ENCODE measurements around the gene GOLIM4.
A peak's percentile ranks its signal among the peaks of the same experiment; 100 is the strongest.
"Not testable (repeated sequence)": the region's sequence is repeated elsewhere in the genome, so short reads cannot be mapped to it uniquely, and the experiment has no call there.

GOLIM4 gene

GRCh38 chr3:168047936-168048335 is 47.8 kb downstream of the GOLIM4 start:
- peak in 1 of 2 experiments; percentile 13 for DNase-seq

DNA sequence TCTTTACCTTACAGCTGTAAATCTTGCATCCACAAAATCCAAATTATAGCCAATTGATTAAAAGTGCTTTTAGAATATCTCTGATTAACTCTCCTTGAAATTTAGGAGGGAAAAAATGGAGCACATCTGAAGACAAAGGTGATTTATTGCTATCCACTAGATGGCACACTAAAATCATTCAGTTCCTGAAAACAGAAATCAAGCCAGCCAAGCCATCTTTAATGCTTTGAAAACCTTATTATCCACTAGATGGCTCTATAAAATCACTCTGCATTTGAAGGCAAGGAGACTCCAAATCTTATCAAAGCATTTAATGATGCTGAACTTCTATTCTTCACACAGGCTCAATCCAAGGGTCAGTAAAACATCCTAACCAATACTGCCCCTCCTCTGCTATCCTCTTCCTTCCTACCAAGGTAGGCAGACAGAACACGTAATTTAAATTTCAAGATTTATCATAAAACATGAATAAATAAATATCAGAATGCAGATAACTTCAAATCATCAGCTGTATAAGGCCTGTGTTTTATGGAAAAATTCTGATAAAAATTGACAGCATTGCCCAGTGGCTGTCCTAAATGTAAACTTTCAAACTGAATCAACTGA is 48.4 kb downstream of the GOLIM4 start:
- peak; percentile 95 to 97 for DNase-seq

DNA sequence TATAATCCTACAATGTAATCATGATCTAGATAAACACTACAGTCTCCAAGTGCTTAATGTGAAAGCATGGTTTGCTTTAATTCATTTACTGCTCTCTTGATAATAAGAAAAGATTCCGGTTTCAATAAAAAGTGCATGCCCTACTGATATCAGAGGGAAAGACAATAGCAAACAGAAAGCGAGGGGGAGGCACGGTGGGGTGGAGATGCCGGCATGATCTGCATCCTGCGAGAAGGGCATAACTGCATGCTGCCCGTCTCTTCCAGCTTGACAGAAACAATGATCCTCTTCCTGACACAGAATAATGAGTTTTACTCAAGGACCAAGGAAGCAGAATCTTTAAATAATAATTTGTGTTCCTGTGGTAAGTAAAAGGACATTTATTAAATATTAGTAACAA is 51.7 kb downstream of the GOLIM4 start:
- no peak for DNase-seq

- DNase-seq, result peak; percentile 82 to 83
These were observed 55.0 kb downstream of the GOLIM4 start for GRCh38 chr3:168040607-168041208.

GRCh38 chr3:168037020-168037419 is 58.7 kb downstream of the GOLIM4 start:
- DNase-seq, result no peak

- no peak for DNase-seq
These were observed 59.1 kb downstream of the GOLIM4 start for GRCh38 chr3:168036619-168037018.

DNA sequence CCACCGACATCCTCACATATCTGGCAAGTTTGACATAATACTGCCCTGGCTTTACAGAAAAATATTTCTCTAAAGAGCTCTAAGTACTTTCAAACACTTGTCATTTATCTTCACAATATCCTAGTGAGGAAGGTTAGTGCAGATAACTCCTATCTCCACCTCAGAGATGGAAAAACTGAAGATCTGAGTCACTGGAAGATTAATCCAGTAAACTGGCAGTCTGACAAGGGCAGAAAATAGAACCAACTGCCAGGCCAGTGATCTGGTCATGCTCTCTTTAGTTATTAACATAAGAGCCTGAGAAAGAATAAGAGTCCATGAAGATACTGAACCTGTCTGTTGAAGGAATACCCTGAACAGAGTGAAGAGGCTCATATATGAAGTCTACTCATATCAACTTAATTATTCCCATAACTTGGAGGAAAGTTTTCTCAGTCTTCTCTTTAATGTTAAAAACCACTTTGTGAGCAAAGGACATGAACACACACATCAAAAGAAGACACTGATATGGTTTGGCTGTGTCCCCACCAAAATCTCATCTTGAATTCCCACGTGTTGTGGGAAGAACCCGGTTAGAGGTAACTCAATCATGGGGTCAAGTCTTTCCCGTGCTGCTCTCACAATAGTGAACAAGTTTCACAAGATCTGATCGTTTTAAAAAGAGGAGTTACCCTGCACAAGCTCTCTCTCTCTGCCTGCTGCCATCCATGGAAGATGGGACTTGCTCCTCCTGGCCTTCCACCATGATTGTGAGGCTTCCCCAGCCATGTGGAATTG is 61.4 kb downstream of the GOLIM4 start:
- no peak for DNase-seq

GRCh38 chr3:168030577-168030976 is 65.1 kb downstream of the GOLIM4 start:
- DNase-seq, result no peak

DNA sequence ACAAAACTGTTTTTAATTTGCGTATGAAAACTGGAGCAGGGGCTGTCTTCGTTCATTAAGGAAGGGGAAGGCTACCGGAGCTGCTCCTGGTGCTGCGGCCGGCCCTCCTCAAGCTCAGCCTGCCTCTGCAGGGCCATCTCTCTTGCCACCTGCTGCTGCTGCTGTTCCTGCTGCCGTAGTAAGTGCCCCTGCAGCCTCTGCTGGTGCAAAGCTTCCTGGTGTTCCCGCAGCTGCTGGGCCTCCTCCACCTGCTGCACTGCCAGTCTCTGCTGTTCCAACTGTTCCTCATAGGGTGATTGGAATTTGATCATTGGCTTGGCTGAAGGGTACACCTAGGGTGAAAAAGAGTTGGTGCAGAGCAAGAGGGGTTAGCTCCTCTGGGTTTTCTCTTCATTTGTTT is 66.0 kb downstream of the GOLIM4 start:
- DNase-seq, result no peak

- DNase-seq, result no peak
These were observed 67.6 kb downstream of the GOLIM4 start for GRCh38 chr3:168028086-168028485.

DNA sequence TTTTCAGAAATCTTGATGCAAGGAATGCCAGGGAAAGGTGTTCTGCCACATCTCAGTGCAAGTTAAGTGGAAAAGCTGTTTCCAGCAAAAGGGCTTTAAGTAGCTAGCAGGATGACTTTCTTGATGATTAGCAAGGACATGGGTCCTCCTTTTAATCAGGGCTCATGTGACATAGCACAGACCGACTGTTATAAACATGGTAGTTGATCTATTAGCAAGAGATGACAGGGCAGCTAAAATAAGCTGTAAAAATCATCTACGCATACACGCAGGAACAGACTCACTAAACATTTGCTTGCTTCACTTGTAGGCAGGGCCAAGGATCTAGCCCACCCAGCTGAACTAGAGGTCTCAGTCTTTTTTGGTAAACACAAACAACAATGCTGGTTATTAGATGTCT is 69.0 kb downstream of the GOLIM4 start:
- DNase-seq, result no peak

DNA sequence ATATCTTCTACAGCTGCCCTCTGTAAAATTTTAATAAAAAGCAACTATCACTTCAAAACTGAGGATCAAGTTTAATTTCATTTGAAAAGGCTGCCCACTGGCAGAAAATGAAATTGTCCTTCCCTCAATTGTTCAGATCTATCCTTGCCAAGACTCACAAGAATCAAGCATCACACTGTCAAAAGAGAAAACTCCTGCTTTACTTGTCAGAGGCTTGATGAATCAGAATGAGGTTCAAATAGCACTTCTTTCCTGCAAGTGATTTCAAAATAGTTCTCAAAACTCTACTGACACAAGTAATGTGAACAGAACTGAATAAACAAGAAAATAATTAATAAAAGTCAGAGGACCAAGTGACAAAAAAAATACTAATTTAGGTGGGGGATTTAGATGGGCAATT is 70.6 kb downstream of the GOLIM4 start:
- DNase-seq, result no peak

- DNase-seq, result no peak
These were observed 71.2 kb downstream of the GOLIM4 start for GRCh38 chr3:168024537-168024941.

DNA sequence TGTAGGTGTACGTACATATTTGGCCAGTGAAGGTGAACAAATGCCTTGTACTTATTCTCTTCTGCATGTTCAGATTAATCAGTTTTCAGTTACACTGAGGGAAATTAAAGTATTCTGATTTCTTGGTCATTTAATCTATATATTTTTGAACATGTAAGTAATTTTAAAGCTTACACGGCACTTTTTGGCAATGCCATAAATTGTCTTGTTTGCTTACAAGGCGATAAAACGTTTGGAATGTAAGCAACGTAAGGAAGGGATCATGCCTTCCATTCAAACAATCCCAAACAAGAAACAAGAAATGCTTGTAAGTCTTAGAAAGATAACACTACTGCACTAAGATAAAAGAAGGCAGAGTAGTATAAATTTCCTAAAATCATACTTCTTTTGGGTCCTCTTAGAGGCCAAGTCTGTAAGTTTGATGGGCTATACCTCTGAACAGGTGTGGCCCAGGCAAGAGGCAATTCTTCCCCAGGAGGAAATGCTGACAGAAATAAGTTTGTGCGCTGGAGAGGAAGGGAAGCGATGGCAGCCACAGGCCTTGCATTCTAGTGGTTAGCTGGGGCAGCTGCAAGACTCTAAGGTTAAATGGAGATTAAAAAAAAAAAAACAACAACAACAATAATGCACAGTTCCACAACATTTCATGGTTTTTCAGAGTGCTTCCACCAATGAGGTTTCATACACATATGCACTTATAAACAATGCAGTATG is 73.8 kb downstream of the GOLIM4 start:
- DNase-seq, result no peak

DNA sequence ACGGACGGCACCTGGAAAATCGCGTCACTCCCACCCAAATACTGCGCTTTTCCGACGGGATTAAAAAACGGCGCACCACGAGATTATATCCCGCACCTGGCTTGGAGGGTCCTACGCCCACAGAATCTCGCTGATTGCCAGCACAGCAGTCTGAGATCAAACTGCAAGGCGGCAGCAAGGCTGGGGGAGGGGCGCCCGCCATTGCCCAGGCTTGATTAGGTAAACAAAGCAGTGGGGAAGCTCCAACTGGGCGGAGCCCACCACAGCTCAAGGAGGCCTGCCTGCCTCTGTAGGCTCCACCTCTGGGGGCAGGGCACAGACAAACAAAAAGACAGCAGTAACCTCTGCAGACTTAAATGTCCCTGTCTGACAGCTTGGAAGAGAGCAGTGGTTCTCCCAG is 84.4 kb downstream of the GOLIM4 start:
- not testable (repeated sequence) for DNase-seq

GRCh38 chr3:168006584-168006983 is 89.1 kb downstream of the GOLIM4 start:
- DNase-seq, result no peak

GRCh38 chr3:168003911-168004310 is 91.8 kb downstream of the GOLIM4 start:
- DNase-seq, result no peak

DNA sequence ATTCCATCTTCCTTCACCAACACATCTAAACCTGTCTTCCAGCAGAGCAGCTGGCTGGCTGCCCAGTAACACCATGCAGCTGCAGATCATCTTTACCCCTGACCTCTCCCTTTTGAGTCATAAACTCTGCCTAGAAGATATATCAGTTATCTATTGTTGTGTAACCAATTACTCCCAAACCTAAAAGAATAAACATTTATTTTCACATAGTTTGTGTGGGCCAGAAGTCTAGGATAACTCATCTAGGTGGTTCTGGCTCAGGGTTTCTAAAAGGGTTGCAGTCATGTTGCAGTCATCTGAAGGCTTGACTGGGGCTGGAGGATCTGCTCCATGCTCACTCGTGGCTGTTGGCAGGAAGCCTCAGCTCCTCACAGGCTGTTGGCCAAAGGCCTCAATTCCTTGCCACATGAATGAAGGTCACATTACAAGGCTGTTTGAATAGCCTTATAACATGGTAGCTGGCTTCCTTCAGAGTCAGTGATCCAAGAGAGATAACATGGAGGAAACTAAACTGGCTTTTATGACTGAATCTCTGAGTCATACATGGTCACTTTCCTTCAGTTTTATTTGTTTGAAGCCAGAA is 92.8 kb downstream of the GOLIM4 start:
- no peak for DNase-seq

- DNase-seq, result no peak
These were observed 94.5 kb downstream of the GOLIM4 start for GRCh38 chr3:168001244-168001643.

- DNase-seq, result no peak
These were observed 97.5 kb downstream of the GOLIM4 start for GRCh38 chr3:167998253-167998652.

- DNase-seq, result no peak
These were observed 99.2 kb downstream of the GOLIM4 start for GRCh38 chr3:167996514-167996913.

DNA sequence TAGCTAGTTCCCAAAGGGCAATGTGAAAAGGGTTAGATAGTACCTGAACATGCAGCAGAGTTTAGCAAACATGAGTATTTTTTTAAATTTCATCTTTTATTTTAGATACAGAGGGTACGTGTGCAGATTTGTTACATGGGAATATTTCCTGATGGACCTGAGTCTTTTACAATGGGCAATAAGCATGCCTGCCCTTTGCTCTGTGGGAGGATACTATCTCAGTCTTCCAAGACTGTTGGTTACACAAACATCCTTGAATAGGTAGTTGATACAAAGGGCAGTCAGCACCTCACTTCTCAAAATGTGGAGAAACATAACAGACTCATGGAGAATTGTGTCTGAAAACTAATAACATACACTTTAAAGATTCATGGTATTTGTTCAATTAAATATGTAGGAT is 103.3 kb downstream of the GOLIM4 start:
- DNase-seq, result no peak

DNA sequence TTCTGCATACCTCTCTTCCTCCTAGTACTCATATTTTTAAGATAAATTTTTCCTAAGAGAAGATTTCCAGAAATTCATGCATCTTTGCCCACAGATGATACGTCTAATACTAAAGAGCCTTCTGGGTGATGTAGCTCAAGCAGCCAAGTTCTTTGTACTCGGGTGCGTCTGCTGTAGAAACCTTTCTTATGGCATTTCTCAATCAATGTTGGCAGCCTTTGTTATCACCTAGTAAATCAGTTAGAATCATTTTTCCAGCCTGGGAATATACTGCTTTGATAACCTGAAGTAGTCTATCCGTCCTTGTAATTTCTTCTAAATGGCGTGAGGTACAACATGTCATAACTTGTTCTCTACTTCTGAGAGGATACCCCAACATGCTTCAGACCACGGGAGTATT is 104.5 kb downstream of the GOLIM4 start:
- no peak for DNase-seq
